Measurements from ENCODE around the gene AAK1. TPM values are rescaled to one million over a fixed set of nuclear protein-coding genes. Genes with fewer than 3 reads are reported as not detected.

Gene AAK1
- total RNA-seq, 1 donor from 2014 or later: 68.2 TPM

DNA sequence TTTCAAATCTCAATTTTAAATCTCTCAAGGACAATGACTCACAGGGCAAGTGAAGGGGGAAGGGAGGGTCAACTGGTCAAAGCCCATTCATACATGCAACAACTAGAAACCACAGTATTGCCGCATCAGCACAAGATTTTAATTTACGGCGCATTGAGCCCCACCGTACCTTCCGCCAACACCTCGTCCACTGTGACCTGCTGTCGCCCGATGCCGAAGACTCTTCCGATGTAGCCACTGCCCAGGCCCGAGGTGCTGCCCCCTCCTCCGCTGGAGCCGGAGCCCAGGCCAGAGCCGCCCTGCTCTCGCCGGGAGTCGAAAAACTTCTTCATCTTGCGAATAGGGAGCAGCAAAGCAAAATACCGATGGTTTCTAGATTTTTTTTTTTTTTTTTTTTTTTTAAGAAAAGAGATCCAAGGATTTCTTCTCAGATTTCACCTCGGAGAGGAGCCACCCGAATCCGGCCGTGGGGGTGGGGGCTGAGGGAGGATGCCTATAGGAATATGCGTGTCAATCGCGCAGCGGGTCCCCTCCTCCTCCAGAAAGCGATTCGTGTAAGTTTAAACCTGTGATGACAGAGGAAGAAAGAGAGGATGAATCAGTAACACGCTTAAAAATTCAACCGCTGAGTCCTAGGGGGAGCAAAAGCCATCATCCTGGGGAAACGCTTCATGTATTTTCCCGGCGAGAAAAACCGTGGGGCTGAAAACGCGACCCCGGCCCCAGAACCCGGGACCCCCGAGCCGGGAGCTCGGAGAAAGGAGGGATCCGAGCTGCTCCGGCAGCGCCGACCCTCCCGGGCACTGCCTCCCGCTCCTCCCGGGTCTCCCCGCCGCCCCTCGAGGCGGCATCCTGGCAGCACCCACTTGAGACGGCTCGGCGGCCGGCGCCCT is 584 bp downstream of the AAK1 start:
- Mint-ChIP-seq H3K9me3 (ENCODE audit: unreplicated experiment) (peaks cover 5% of the 10 kb centered on the region), H3K36me3 (ENCODE audit: unreplicated experiment) (no peaks in the 10 kb centered on the region), H3K27ac (ENCODE audit: unreplicated experiment) (peak overlapping the region; percentile 95), H3K4me1 (ENCODE audit: low read depth, unreplicated experiment) (peaks cover 20% of the 10 kb centered on the region), H3K4me3 (ENCODE audit: unreplicated experiment) (peak overlapping the region; percentile 98), H3K27me3 (ENCODE audit: unreplicated experiment) (peaks cover 4% of the 10 kb centered on the region)
- DNase-seq: peak; percentile 64
- TF ChIP-seq, protein P1, sequence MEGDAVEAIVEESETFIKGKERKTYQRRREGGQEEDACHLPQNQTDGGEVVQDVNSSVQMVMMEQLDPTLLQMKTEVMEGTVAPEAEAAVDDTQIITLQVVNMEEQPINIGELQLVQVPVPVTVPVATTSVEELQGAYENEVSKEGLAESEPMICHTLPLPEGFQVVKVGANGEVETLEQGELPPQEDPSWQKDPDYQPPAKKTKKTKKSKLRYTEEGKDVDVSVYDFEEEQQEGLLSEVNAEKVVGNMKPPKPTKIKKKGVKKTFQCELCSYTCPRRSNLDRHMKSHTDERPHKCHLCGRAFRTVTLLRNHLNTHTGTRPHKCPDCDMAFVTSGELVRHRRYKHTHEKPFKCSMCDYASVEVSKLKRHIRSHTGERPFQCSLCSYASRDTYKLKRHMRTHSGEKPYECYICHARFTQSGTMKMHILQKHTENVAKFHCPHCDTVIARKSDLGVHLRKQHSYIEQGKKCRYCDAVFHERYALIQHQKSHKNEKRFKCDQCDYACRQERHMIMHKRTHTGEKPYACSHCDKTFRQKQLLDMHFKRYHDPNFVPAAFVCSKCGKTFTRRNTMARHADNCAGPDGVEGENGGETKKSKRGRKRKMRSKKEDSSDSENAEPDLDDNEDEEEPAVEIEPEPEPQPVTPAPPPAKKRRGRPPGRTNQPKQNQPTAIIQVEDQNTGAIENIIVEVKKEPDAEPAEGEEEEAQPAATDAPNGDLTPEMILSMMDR (IDR thresholded peaks at IDR 0.05; ENCODE audit: partially characterized antibody, unreplicated experiment): no peak

DNA sequence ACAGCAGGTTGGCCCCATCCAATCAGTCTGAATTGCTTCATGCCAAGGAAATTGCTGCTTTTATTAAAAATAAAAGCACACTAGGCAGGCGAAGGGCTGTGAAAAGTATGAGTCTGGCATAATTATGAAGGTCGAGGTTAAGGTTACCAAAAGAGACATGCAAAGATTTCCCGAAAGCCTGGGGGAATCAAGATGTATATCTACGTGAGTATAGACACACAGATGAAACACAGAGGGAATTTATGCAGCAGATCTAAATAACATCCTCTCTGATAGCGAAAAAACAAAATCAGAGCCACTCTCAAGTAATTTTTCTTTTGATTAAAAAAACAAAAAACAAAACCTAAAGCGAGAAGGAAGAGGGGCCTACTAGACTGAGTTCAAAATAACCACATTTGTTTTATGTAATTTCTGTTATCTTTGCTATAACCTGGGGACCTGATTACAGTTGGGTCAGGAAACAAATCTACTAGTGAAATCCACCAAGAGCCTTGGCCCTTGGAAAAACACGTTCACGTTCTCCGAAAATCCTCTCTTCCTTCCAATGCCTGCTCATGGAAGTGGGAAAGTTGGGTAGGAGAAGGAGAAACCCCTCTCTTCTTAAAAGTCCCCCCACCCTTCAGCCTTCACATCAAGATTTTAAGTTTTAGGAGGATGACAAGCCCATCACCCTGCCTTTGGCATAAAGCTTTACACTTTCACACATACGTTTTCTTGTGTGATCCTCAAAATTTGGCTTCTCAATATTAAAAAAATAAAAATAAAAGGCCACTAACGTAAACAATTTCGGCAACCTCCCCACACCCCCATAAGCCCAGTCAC is 1.4 kb downstream of the AAK1 start:
- no peaks in the 10 kb centered on the region for H3K36me3 Mint-ChIP-seq (ENCODE audit: unreplicated experiment)
- peak overlapping the region; percentile 98 for H3K4me3 Mint-ChIP-seq (ENCODE audit: unreplicated experiment)
- no peak for DNase-seq
- peaks cover 20% of the 10 kb centered on the region for H3K4me1 Mint-ChIP-seq (ENCODE audit: low read depth, unreplicated experiment)
- peaks cover 4% of the 10 kb centered on the region for H3K27me3 Mint-ChIP-seq (ENCODE audit: unreplicated experiment)
- TF ChIP-seq, protein P1 (IDR thresholded peaks at IDR 0.05; ENCODE audit: partially characterized antibody, unreplicated experiment): no peak
- H3K9me3 Mint-ChIP-seq (ENCODE audit: unreplicated experiment): peaks cover 5% of the 10 kb centered on the region
- H3K27ac Mint-ChIP-seq (ENCODE audit: unreplicated experiment): peak overlapping the region; percentile 85

DNA sequence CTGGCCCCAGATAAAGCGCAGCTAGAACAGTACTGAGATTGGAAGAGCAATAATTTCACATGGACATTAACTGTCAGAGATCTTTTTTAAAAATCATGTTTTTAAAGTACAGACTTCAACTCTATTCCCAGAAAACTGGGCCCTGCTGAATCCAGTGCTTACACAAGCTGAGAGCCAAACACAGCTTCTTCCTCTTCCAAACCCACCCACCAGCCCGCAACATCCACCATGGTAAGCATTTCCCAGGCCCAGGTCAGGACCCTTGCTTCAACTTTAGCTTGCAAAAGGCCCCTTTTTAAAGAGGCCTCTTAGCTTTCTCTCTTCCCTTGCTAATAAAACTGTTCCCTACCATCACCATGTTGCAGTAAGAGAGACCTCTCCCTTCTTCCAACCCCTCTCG is 2.1 kb downstream of the AAK1 start:
- Mint-ChIP-seq H3K4me1 (ENCODE audit: low read depth, unreplicated experiment) (peaks cover 20% of the 10 kb centered on the region), H3K27ac (ENCODE audit: unreplicated experiment) (no peak overlapping the region)

DNA sequence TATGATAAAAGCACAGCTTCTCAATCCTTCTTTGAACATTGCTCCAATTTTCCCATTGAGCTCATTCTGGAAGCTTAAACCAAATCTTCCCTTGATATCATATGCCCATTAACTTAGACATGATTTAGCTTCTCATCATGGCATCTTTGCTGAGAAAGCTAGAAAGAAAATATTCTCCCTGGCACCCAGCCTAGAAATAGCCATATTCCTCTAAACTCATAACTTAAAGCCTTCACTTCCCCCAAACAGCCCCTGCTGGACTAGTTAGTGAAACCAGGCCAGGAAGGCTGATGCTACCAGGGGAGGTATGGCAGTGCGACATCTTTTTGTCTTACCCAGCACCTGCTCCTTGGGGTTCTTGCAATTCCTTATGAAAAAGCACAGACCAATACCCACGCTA is 4.3 kb downstream of the AAK1 start:
- Mint-ChIP-seq H3K4me1 (ENCODE audit: low read depth, unreplicated experiment) (peaks cover 11% of the 10 kb centered on the region), H3K27me3 (ENCODE audit: unreplicated experiment) (peaks cover 4% of the 10 kb centered on the region), H3K36me3 (ENCODE audit: unreplicated experiment) (no peaks in the 10 kb centered on the region), H3K27ac (ENCODE audit: unreplicated experiment) (no peak overlapping the region), H3K9me3 (ENCODE audit: unreplicated experiment) (peaks cover 2% of the 10 kb centered on the region), H3K4me3 (ENCODE audit: unreplicated experiment) (no peak overlapping the region)
- TF ChIP-seq, protein P1 (IDR thresholded peaks at IDR 0.05; ENCODE audit: partially characterized antibody, unreplicated experiment): no peak
- no peak for DNase-seq

More for the DNA sequence above, 2.1 kb downstream of the AAK1 start:
- Mint-ChIP-seq H3K36me3 (ENCODE audit: unreplicated experiment) (no peaks in the 10 kb centered on the region), H3K9me3 (ENCODE audit: unreplicated experiment) (peaks cover 5% of the 10 kb centered on the region), H3K4me3 (ENCODE audit: unreplicated experiment) (peak overlapping the region; percentile 98), H3K27me3 (ENCODE audit: unreplicated experiment) (peaks cover 4% of the 10 kb centered on the region)
- TF ChIP-seq, protein P1 (IDR thresholded peaks at IDR 0.05; ENCODE audit: partially characterized antibody, unreplicated experiment): no peak
- no peak for DNase-seq
